Activated CD8-positive, alpha-beta memory T cell treated with anti-CD3 and anti-CD28 coated beads for 24 hours (primary cell): Measurements from ENCODE around the gene NANOG.
A peak's percentile ranks its signal among the peaks of the same experiment; 100 is the strongest.
"Not testable (repeated sequence)": the region's sequence is repeated elsewhere in the genome, so short reads cannot be mapped to it uniquely, and the experiment has no call there.

ENCODE experiments used
- DNase-seq: peaks from one replicate; pipeline ENCODE4 v3.0.0-alpha.2; 2020

Gene NANOG

GRCh38 chr12:7806863-7807487 is 17.8 kb downstream of the NANOG start:
- DNase-seq, result peak; percentile 83

DNA sequence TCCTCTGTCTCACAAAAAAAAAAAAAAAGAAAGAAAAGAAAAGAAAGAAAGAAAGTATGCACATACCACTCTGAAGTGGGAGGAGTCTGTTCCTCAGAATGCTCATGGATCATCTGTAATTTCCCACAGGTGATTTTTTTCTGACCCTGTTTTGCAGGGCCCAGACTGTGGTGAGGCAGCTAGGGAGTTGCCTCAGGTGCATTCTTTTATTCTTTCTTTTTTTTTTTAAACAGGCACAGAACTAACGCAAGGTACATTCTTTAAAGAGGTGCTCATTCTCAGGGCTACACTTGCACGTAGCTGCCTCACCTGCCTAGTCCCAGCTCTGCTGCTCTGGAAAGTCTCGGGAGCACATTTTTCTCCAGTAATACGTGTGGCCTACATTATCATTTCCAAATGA is 36.6 kb downstream of the NANOG start:
- DNase-seq, result not testable (repeated sequence)

DNA sequence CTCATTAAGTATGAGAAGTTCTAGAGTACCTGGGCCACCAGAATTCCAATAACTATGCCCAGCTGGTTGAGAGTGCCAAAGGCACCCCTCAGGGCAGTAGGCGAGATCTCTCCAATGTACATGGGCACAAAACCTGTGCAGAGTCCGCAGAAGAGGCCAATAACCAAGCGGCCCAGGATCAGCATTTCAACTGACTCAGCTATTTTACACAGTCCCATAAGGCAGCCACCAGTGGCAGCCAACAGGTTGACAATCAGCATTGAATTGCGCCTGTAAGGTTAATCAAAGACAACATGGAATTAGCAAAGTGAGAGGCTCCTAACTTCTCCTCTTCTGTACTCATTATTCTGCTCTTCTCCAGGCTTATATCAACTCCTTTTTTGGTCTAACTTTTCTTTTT is 40.5 kb downstream of the NANOG start:
- DNase-seq, result not testable (repeated sequence)

DNA sequence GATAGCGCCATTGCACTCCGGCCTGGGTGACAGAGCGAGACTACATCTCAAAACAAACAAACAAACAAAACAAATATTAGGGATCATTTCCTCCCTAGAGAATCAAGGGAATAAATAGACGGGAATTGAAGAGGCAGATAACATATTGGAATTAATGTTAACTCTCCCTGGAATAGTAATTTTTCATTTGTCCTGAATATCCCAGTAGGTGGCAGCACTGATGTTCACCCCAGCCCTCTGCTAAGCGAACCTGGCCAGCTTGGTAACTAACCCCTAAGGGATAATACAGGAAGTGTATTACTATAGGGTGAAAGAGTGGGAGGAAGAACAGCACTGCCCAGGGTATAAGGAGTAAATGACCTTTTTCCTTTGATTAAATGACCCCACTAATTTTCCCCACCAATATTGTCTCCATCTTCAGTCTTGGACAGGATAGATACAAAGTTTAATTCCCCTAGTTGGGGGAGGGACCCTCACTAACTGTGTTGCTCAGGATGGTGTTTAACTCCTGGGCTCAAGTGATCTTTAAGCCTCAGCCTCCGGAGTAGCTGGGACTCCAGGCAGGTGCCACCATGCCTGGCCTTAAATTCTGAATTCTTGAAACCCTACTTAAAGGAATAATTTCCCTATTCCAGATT is 43.0 kb downstream of the NANOG start:
- no peak for DNase-seq

DNA sequence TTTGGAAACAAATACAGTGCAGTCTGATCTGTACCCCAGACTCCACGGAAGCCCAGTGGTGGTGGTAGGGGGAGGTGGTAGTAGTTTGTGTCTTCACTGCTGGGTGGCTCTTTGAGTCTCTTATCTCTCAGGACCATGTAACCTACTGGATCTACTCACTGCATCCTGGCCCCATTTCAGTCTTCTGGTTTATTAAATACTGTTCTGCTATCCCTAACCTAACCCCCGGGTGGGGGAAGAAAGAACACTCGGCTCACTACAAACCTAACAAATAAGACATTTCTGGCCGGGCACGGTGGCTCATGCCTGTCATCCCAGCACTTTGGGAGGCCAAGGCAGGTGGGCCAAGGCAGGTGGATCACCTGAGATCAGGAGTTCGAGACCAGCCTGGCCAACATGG is 44.0 kb downstream of the NANOG start:
- not testable (repeated sequence) for DNase-seq

DNA sequence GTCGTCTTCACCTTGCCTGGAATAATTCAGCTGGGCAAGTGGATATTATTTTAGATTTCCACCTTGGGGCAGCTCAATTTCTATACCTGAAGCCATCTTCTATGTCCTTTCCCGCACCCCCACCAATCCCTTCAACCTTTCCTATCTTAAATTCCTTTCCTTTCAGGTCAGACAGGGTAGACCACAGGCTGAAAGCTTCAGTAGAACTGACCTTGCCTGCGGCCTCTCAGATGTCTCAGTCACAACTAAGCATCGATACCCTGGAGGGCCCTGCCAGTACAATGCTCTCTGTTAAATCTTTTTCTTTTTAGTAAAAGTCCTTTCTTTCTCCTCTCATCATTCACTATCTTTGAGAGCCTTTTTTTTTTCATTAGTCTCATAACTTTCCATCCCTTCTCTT is 44.6 kb downstream of the NANOG start:
- no peak for DNase-seq

GRCh38 chr12:7834701-7835100 is 45.5 kb downstream of the NANOG start:
- no peak for DNase-seq

DNA sequence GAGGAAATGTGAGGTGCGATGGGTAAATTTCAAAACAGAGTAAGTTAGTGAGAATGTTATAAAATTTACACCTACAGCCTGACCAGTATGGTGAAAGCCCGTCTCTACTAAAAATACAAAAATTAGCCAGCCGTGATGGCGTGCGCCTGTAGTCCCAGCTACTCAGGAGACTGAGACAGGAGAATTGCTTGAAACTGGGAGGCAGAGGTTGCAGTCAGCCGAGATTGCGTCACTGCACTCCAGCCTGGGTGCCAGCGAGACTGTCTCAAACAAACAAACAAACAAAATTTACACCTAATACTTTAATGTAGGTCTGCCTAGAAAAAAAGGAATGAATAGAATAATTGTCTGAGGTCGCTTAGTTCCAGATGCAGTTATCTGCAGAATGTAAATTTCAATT is 45.9 kb downstream of the NANOG start:
- DNase-seq, result no peak

GRCh38 chr12:7835766-7836165 is 46.6 kb downstream of the NANOG start:
- no peak for DNase-seq

- no peak for DNase-seq
Measured at GRCh38 chr12:7837366-7837765, 48.2 kb downstream of the NANOG start.

DNA sequence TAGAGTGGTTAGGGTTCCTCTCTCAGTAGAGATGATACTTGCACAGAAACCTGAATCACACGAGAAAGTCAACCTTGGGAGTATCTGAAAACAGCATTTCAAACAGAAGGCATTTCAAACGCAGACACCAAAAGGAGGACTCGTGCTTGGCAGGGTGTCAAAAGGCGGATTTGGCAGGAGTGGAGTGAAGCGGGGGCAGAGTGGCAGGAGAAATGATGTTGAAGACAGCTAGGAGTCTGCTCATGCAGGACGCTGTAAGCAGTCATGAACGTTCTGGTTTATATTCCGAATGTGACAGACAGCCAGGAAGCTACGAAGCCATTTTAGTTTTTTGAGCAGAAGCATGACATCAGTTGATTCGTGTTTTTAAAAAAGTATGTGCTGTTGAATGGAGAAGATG is 50.0 kb downstream of the NANOG start:
- DNase-seq, result not testable (repeated sequence)

DNA sequence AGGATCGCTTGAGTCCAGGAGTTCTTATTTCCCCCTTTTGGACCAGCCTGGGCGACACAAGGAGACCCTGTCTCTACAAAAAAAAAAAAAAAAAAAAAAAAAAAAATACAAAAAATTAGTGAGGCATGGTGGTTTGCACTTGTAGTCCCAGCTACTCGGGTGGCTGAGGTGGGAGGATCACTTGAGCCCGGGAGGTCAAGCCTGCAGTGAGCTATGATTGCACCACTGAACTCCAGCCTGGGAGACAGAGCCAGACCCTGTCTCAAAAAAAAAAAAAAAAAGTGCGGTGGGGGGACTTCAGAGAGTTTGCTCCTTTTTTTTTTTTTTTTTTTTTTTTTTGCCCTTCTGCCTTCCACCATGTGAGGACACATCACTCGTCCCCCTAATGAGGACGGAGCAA is 50.6 kb downstream of the NANOG start:
- not testable (repeated sequence) for DNase-seq

- DNase-seq, result not testable (repeated sequence)
Measured at GRCh38 chr12:7842444-7842843, 53.2 kb downstream of the NANOG start.

DNA sequence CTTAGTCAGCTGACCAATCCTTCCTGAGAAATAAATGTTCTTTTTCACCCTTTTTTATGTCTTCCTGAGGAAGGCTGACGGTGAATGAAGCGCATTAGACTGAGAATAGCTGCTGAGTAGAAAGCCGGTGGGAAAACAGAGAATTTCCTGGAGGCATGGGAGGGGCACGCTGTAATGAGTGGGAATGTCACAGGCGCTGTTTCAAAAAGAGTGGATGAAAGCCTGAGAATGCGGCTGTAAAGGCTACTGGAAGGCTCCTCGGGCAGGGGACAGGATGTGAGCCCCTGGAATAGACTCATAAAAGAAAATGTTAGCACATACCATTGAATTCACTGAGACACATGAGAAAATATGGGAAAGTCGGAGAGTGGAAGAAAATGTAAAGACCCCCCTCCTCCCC is 53.9 kb downstream of the NANOG start:
- not testable (repeated sequence) for DNase-seq

DNA sequence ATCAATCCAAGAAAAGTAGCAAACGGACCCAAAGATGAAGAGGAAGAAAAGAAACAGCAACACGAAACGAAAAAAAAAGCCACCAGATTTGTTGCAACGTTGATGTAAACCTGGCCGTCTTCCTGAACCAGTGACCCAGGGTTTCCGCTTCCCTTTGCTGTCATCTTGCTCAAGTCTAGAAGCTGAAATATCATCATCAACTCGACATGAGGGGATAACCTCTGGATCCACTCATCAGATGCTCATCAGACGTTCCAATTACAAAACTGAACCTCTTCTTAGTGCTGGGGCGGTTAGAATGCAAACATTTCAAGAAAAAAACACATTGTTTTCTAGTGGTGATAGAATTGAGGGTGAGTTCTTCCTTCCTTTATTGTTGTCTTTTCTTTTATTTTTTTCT is 54.4 kb downstream of the NANOG start:
- not testable (repeated sequence) for DNase-seq

GRCh38 chr12:7844116-7844515 is 54.9 kb downstream of the NANOG start:
- no peak for DNase-seq

DNA sequence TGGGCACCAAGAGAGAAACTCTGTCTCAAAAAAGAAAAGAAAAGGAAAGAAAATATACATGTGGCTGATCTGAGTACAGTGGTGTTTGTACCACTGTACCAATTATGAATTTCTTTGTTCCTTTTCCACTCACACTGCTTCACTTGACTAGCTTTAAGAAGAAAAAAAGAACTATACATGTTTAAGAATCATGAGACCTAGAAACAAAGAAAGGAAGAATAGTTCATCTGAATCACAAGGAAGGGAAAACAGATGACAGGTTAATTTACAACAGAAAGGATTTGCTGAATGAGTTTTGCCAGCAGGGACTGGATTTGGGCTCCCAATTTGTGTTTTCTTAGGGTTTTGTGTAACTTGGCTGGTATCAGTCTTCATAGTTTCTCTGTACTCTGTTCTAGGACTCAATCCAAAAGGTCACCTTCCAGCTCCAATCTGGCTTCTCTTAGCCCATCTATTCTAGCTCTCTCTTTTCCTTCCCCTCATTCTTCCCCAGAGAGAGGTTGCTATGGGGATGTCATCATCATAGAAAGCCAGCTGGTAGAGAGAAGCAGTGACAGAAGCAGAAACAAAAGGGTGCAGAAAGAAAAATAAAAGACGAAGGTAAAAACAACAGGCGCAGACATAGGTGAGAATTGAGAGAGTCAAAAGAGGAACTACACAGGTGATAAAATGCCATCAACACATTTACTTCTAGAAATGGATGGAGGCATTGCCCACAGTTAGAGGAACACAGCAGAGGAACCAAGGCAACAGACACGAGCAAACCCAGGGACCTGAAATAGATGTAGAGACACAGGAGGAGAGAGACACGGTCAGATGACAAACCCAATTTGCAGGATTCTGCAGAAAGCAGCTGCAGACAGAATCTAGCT is 58.3 kb downstream of the NANOG start:
- DNase-seq, result not testable (repeated sequence)

DNA sequence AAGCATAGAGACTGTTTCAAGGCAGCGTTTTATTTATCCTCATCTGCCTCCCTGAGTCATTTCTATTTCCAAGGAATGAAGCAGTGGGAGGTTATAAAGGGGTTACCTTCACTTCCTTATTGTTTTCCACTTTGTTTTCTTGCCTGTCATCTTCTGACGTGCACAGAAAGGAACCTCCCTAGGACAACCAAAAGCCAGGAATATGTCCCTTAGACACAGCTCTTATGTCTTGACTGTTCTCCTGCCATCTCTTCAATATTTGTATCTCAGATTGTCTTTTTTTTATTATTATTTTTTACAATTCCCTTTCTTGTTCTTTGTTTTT is 58.9 kb downstream of the NANOG start:
- DNase-seq, result not testable (repeated sequence)
